CD8-positive, alpha-beta memory T cell (primary cell): ENCODE results near the gene TTN. TPM values are rescaled to one million over a fixed set of nuclear protein-coding genes. Genes with fewer than 3 reads are reported as not detected.

Experiments used
- CTCF ChIA-PET: fragments of 350-600 bp; sonication (Branson Sonifier 250); formaldehyde crosslinking; loops from one replicate; lab custom pipeline; 2021; ENCODE audit warnings: antibody characterized with exemption; lab: Charles Lee
- POLR2A ChIA-PET: fragments of 350-600 bp; sonication (Branson Sonifier 250); formaldehyde crosslinking; loops from one replicate; lab custom pipeline; 2021; ENCODE audit warnings: antibody characterized with exemption; lab: Charles Lee
- DNase-seq, 5 donors: peaks; one replicate each; pipeline versions ENCODE4 v3.0.0 to v3.0.0-alpha.2; 2020 to 2022; ENCODE audit warnings: mixed read lengths in 1 of 5
- H3K27ac ChIP-seq: one replicate; pipeline ENCODE4 v1.7.0; 2013; ENCODE audit warnings: low read depth, mild to moderate bottlenecking, low read length, moderate library complexity
- H3K27me3 ChIP-seq: 2 replicates; pipeline ENCODE4 v1.7.0; 2013; ENCODE audit warnings: low read length, mild to moderate bottlenecking; ENCODE audit not compliant: insufficient read depth, poor library complexity, severe bottlenecking
- H3K36me3 ChIP-seq: 2 replicates; pipeline ENCODE4 v1.7.0; 2013; ENCODE audit warnings: mild to moderate bottlenecking, low read length, moderate library complexity; ENCODE audit not compliant: insufficient read depth
- H3K4me1 ChIP-seq: 2 replicates; pipeline ENCODE4 v1.7.0; 2013; ENCODE audit warnings: mild to moderate bottlenecking, low read length, moderate library complexity; ENCODE audit not compliant: insufficient read depth
- H3K4me3 ChIP-seq: 2 replicates; pipeline ENCODE4 v1.7.0; 2013; ENCODE audit warnings: mild to moderate bottlenecking, low read length
- H3K9me3 ChIP-seq: 2 replicates; pipeline ENCODE4 v1.7.0; 2013; ENCODE audit warnings: mild to moderate bottlenecking, low read length
- H3K27ac Mint-ChIP-seq, 8 donors: one replicate each; pipeline ENCODE4 v1.8.0; 2020 to 2021; ENCODE audit warnings: mixed read lengths in 8 of 8, mild to moderate bottlenecking in 6 of 8, inconsistent platforms in 3 of 8, moderate library complexity in 3 of 8
- H3K27me3 Mint-ChIP-seq, 2 donors: one replicate each; pipeline ENCODE4 v1.8.0; 2020 to 2021; ENCODE audit warnings: mixed read lengths in 2 of 2, mild to moderate bottlenecking in 1 of 2, moderate library complexity in 1 of 2
- H3K36me3 Mint-ChIP-seq, 3 donors: one replicate each; pipeline ENCODE4 v1.8.0; 2020 to 2021; ENCODE audit warnings: mixed read lengths in 3 of 3, inconsistent platforms in 1 of 3, mild to moderate bottlenecking in 1 of 3
- H3K4me1 Mint-ChIP-seq, 3 donors: one replicate each; pipeline ENCODE4 v1.8.0; 2020 to 2021; ENCODE audit warnings: mixed read lengths in 3 of 3, inconsistent platforms in 1 of 3, mild to moderate bottlenecking in 1 of 3
- H3K4me3 Mint-ChIP-seq, 7 donors: one replicate each; pipeline ENCODE4 v1.8.0; 2020 to 2021; ENCODE audit warnings: mixed read lengths in 7 of 7, mild to moderate bottlenecking in 6 of 7, moderate library complexity in 4 of 7, inconsistent platforms in 2 of 7
- H3K9me3 Mint-ChIP-seq, 5 donors: one replicate each; pipeline ENCODE4 v1.8.0; 2020 to 2022; ENCODE audit warnings: mixed read lengths in 5 of 5, mild to moderate bottlenecking in 3 of 5, moderate library complexity in 2 of 5, inconsistent platforms in 1 of 5
- polyA plus RNA-seq: library from polyadenylated mRNA; unstranded; fragments of 300-500 nt; fragmentation: Illumina TruSeq; gene quantifications from one replicate; pipeline ENCODE4 v1.2.3, GENCODE V29; 2021
- total RNA-seq, 2 experiments: library from RNA; stranded (reverse); gene quantifications; one replicate each; pipeline ENCODE4 v1.2.3, GENCODE V29; 2021

The TTN gene
- total and polyA plus RNA-seq, 3 experiments from 2014 or later = 0.80 to 2.0 (median 0.83) TPM

GRCh38 chr2:178836807-178837206, 29.6 kb upstream of the TTN start:
- DNase-seq = no peak
- Mint-ChIP-seq H3K4me1 (no peaks in the 10 kb centered on the region), H3K27ac (no peak overlapping the region), H3K9me3 (peaks cover 0 to 3% (median 0%) of the 10 kb centered on the region in 5 donors), H3K27me3 (no peaks in the 10 kb centered on the region), H3K4me3 (no peak overlapping the region), H3K36me3 (peaks cover 0 to 4% (median 4%) of the 10 kb centered on the region in 3 donors)
- no peak overlapping the region for H3K27ac ChIP-seq
- POLR2A ChIA-PET = no interaction called here
- CTCF ChIA-PET = no interaction called here
- H3K27me3 ChIP-seq = no peaks in the 10 kb centered on the region
- no peaks in the 10 kb centered on the region for H3K9me3 ChIP-seq
- H3K36me3 ChIP-seq = no peaks in the 10 kb centered on the region
- H3K4me1 ChIP-seq = no peaks in the 10 kb centered on the region
- no peak overlapping the region for H3K4me3 ChIP-seq

- Mint-ChIP-seq H3K4me3 (no peak overlapping the region), H3K4me1 (peaks cover 0 to 9% (median under 1%) of the 10 kb centered on the region in 3 donors), H3K36me3 (peaks cover 4 to 8% (median 4%) of the 10 kb centered on the region in 3 donors), H3K9me3 (no peaks in the 10 kb centered on the region), H3K27ac (no peak overlapping the region), H3K27me3 (no peaks in the 10 kb centered on the region)
- no peaks in the 10 kb centered on the region for H3K27me3 ChIP-seq
- peaks cover 2% of the 10 kb centered on the region for H3K4me1 ChIP-seq
- ChIA-PET CTCF (no interaction called here), POLR2A (no interaction called here)
- H3K27ac ChIP-seq = no peak overlapping the region
- no peaks in the 10 kb centered on the region for H3K9me3 ChIP-seq
- no peak overlapping the region for H3K4me3 ChIP-seq
- no peak for DNase-seq
- H3K36me3 ChIP-seq = no peaks in the 10 kb centered on the region
Measured at GRCh38 chr2:178834086-178834485, 26.9 kb upstream of the TTN start.

- Mint-ChIP-seq H3K27me3 (no peaks in the 10 kb centered on the region), H3K4me1 (peaks cover 0 to 12% (median 2%) of the 10 kb centered on the region in 3 donors), H3K4me3 (no peak overlapping the region), H3K27ac (no peak overlapping the region), H3K36me3 (peaks cover 4 to 8% (median 4%) of the 10 kb centered on the region in 3 donors), H3K9me3 (no peaks in the 10 kb centered on the region)
- H3K4me3 ChIP-seq = no peak overlapping the region
- no peak for DNase-seq
- ChIA-PET CTCF (no interaction called here), POLR2A (no interaction called here)
- H3K4me1 ChIP-seq = peaks cover 6% of the 10 kb centered on the region
- H3K9me3 ChIP-seq = no peaks in the 10 kb centered on the region
- no peak overlapping the region for H3K27ac ChIP-seq
- H3K27me3 ChIP-seq = no peaks in the 10 kb centered on the region
- H3K36me3 ChIP-seq = no peaks in the 10 kb centered on the region
Measured at GRCh38 chr2:178833382-178833781, 26.2 kb upstream of the TTN start.

- Mint-ChIP-seq H3K4me1 (peaks cover 0 to 12% (median 2%) of the 10 kb centered on the region in 3 donors), H3K9me3 (peaks cover 0 to 5% (median 0%) of the 10 kb centered on the region in 5 donors), H3K27me3 (no peaks in the 10 kb centered on the region), H3K4me3 (no peak overlapping the region), H3K36me3 (peaks cover 1 to 4% (median 4%) of the 10 kb centered on the region in 3 donors), H3K27ac (no peak overlapping the region)
- Histone ChIP-seq H3K9me3 (no peaks in the 10 kb centered on the region), H3K27ac (no peak overlapping the region), H3K4me3 (no peak overlapping the region), H3K4me1 (peaks cover 6% of the 10 kb centered on the region), H3K36me3 (no peaks in the 10 kb centered on the region), H3K27me3 (no peaks in the 10 kb centered on the region)
- POLR2A ChIA-PET = no interaction called here
- CTCF ChIA-PET = no interaction called here
- no peak for DNase-seq
Measured at GRCh38 chr2:178830451-178830850, 23.2 kb upstream of the TTN start.

- H3K9me3 Mint-ChIP-seq = peaks cover 0 to 5% (median 0%) of the 10 kb centered on the region in 5 donors
- ChIA-PET CTCF (no interaction called here), POLR2A (no interaction called here)
- no peak for DNase-seq
- H3K27ac ChIP-seq = no peak overlapping the region
- no peak overlapping the region for H3K27ac Mint-ChIP-seq
- peaks cover 3 to 4% (median 4%) of the 10 kb centered on the region in 3 donors for H3K36me3 Mint-ChIP-seq
- H3K36me3 ChIP-seq = no peaks in the 10 kb centered on the region
- peaks cover 0 to 12% (median 2%) of the 10 kb centered on the region in 3 donors for H3K4me1 Mint-ChIP-seq
- no peak overlapping the region for H3K4me3 ChIP-seq
- peaks cover 6% of the 10 kb centered on the region for H3K4me1 ChIP-seq
- no peaks in the 10 kb centered on the region for H3K27me3 Mint-ChIP-seq
- H3K9me3 ChIP-seq = no peaks in the 10 kb centered on the region
- H3K27me3 ChIP-seq = no peaks in the 10 kb centered on the region
- H3K4me3 Mint-ChIP-seq = no peak overlapping the region
Measured at GRCh38 chr2:178829981-178830380, 22.8 kb upstream of the TTN start.

- Histone ChIP-seq H3K9me3 (no peaks in the 10 kb centered on the region), H3K4me1 (peaks cover 6% of the 10 kb centered on the region), H3K4me3 (no peak overlapping the region), H3K27ac (no peak overlapping the region), H3K27me3 (no peaks in the 10 kb centered on the region), H3K36me3 (no peaks in the 10 kb centered on the region)
- POLR2A ChIA-PET = no interaction called here
- Mint-ChIP-seq H3K27me3 (no peaks in the 10 kb centered on the region), H3K4me3 (no peak overlapping the region), H3K4me1 (peaks cover 0 to 12% (median 2%) of the 10 kb centered on the region in 3 donors), H3K27ac (no peak overlapping the region), H3K9me3 (peaks cover 0 to 5% (median 0%) of the 10 kb centered on the region in 5 donors), H3K36me3 (peaks cover 3 to 4% (median 4%) of the 10 kb centered on the region in 3 donors)
- CTCF ChIA-PET = no interaction called here
- peak in 1 of 5 donors; percentile 14 for DNase-seq
Measured at GRCh38 chr2:178829299-178829960, 22.2 kb upstream of the TTN start.

- peaks cover 0 to 12% (median 2%) of the 10 kb centered on the region in 3 donors for H3K4me1 Mint-ChIP-seq
- no peak overlapping the region for H3K4me3 ChIP-seq
- no peak overlapping the region for H3K27ac ChIP-seq
- peaks cover 0 to 5% (median 0%) of the 10 kb centered on the region in 5 donors for H3K9me3 Mint-ChIP-seq
- H3K9me3 ChIP-seq = no peaks in the 10 kb centered on the region
- no peak for DNase-seq
- H3K27me3 Mint-ChIP-seq = no peaks in the 10 kb centered on the region
- POLR2A ChIA-PET = no interaction called here
- peaks cover 6% of the 10 kb centered on the region for H3K4me1 ChIP-seq
- no peaks in the 10 kb centered on the region for H3K27me3 ChIP-seq
- H3K4me3 Mint-ChIP-seq = no peak overlapping the region
- CTCF ChIA-PET = no interaction called here
- no peaks in the 10 kb centered on the region for H3K36me3 ChIP-seq
- peaks cover 3 to 4% (median 4%) of the 10 kb centered on the region in 3 donors for H3K36me3 Mint-ChIP-seq
- H3K27ac Mint-ChIP-seq = no peak overlapping the region
Measured at GRCh38 chr2:178828486-178828881, 21.3 kb upstream of the TTN start.

GRCh38 chr2:178827739-178828485, 20.7 kb upstream of the TTN start:
- Mint-ChIP-seq H3K4me1 (peaks cover 0 to 12% (median 2%) of the 10 kb centered on the region in 3 donors), H3K4me3 (no peak overlapping the region)
- CTCF ChIA-PET = no interaction called here

More at GRCh38 chr2:178827739-178828485, 20.7 kb upstream of the TTN start:
- no peak overlapping the region for H3K27ac Mint-ChIP-seq
- H3K4me3 ChIP-seq = no peak overlapping the region
- no peaks in the 10 kb centered on the region for H3K27me3 ChIP-seq
- H3K9me3 ChIP-seq = no peaks in the 10 kb centered on the region
- H3K36me3 Mint-ChIP-seq = peaks cover 3 to 4% (median 4%) of the 10 kb centered on the region in 3 donors
- peaks cover 6% of the 10 kb centered on the region for H3K4me1 ChIP-seq
- H3K27ac ChIP-seq = no peak overlapping the region
- H3K27me3 Mint-ChIP-seq = no peaks in the 10 kb centered on the region
- DNase-seq = no peak
- no peaks in the 10 kb centered on the region for H3K36me3 ChIP-seq
- POLR2A ChIA-PET = no interaction called here
- H3K9me3 Mint-ChIP-seq = peaks cover 0 to 5% (median 0%) of the 10 kb centered on the region in 5 donors
